Measurements from ENCODE around the gene KCNQ1. TPM values are rescaled to one million over a fixed set of nuclear protein-coding genes. Genes with fewer than 3 reads are reported as not detected.
A peak's percentile ranks its signal among the peaks of the same experiment; 100 is the strongest.

The KCNQ1 gene
- total and polyA plus RNA-seq, 9 of the 15 experiments (the other 6 are each of a cell fraction or from before 2014, with no cell fraction given), result 0.44 TPM; not detected in 8

- Histone ChIP-seq H3K4me1 (replicated peaks in 1 of 2; ENCODE audit: control insufficient read depth in 2 of 2, insufficient read depth in 2 of 2, low read length in 2 of 2) (peaks cover 0 to 15% of the 10 kb centered on the region in 2 experiments; a peak in 1 of 5 replicates), H3K27me3 (ENCODE audit: control insufficient read depth in 2 of 2, insufficient read depth in 2 of 2, low read length in 2 of 2) (peaks cover 13 to 74% of the 10 kb centered on the region in 2 experiments; a peak in 3 of 5 replicates), H3K27ac (ENCODE audit: extremely low read depth, low read depth, low read length) (no peak overlapping the region), H3K4me3 (no peak overlapping the region), H3K9me1 (ENCODE audit: control insufficient read depth, insufficient read depth, low read length) (peaks cover 2% of the 10 kb centered on the region), H3K9ac (ENCODE audit: insufficient read depth in 1 of 2, low read depth in 2 of 2, low read length in 2 of 2) (no peak overlapping the region), H3K79me2 (ENCODE audit: control insufficient read depth, insufficient read depth, low read length) (no peaks in the 10 kb centered on the region), H3K4me2 (ENCODE audit: insufficient read depth, low read length) (no peak overlapping the region), H3K9me3 (replicated peaks; ENCODE audit: control insufficient read depth, insufficient read depth, low read depth, low read length) (no peaks in the 10 kb centered on the region), H3K36me3 (ENCODE audit: control insufficient read depth, insufficient read depth, low read length) (no peaks in the 10 kb centered on the region), H4K20me1 (replicated peaks; ENCODE audit: control insufficient read depth, insufficient read depth, low read length) (no peaks in the 10 kb centered on the region), H2AFZ (ENCODE audit: low read depth, low read length) (no peak overlapping the region)
- BruUV-seq (replicated peaks), result no TSS peak
- TF ChIP-seq PREB (CRISPR knock-in tag; IDR thresholded peaks at IDR 0.05), result no peak
- ATAC-seq, result no peak
- intact Hi-C loops (cut with micrococcal nuclease) (no loop called here), in situ Hi-C loops (cut with MboI) (no loop called here)
- POLR2A ChIA-PET, result no interaction called here
- WGBS (ENCODE audit: insufficient coverage, low coverage, missing lambda C conversion rate), result 6% methylated on average over 7 of the region's 7 CpGs
- CTCF ChIA-PET (ENCODE audit: low intra/inter-chr PET ratio), result no interaction called here
- no peak for FAIRE-seq
- DNase-seq (ENCODE audit: extremely low read depth in 1 of 4, low spot score in 3 of 4), result peak in 1 of 4 experiments; percentile 2
Observed at GRCh38 chr11:2470495-2470894, 25.7 kb downstream of the KCNQ1 start.

- peaks cover 2% of the 10 kb centered on the region for H3K9me1 ChIP-seq (ENCODE audit: control insufficient read depth, insufficient read depth, low read length)
- ATAC-seq, result no peak
- no peaks in the 10 kb centered on the region for H4K20me1 ChIP-seq (replicated peaks; ENCODE audit: control insufficient read depth, insufficient read depth, low read length)
- H2AFZ ChIP-seq (ENCODE audit: low read depth, low read length), result no peak overlapping the region
- no peaks in the 10 kb centered on the region for H3K79me2 ChIP-seq (ENCODE audit: control insufficient read depth, insufficient read depth, low read length)
- POLR2A ChIA-PET, result no interaction called here
- no peak for FAIRE-seq
- H3K9me3 ChIP-seq (replicated peaks; ENCODE audit: control insufficient read depth, insufficient read depth, low read depth, low read length), result no peaks in the 10 kb centered on the region
- H3K4me3 ChIP-seq, result no peak overlapping the region
- peaks cover 0 to 11% of the 10 kb centered on the region in 2 experiments; a peak in 1 of 5 replicates for H3K4me1 ChIP-seq (replicated peaks in 1 of 2; ENCODE audit: control insufficient read depth in 2 of 2, insufficient read depth in 2 of 2, low read length in 2 of 2)
- no peak overlapping the region for H3K27ac ChIP-seq (ENCODE audit: extremely low read depth, low read depth, low read length)
- DNase-seq (ENCODE audit: extremely low read depth in 1 of 4, low spot score in 3 of 4), result no peak
- intact Hi-C loops (cut with micrococcal nuclease) (no loop called here), in situ Hi-C loops (cut with MboI) (no loop called here)
- H3K36me3 ChIP-seq (ENCODE audit: control insufficient read depth, insufficient read depth, low read length), result no peaks in the 10 kb centered on the region
- WGBS (ENCODE audit: insufficient coverage, low coverage, missing lambda C conversion rate), result 2% methylated on average over 16 of the region's 17 CpGs
- no TSS peak for BruUV-seq (replicated peaks)
- H3K9ac ChIP-seq (ENCODE audit: insufficient read depth in 1 of 2, low read depth in 2 of 2, low read length in 2 of 2), result no peak overlapping the region
- CTCF ChIA-PET (ENCODE audit: low intra/inter-chr PET ratio), result no interaction called here
- peaks cover 13 to 68% of the 10 kb centered on the region in 2 experiments; a peak in 3 of 5 replicates for H3K27me3 ChIP-seq (ENCODE audit: control insufficient read depth in 2 of 2, insufficient read depth in 2 of 2, low read length in 2 of 2)
- H3K4me2 ChIP-seq (ENCODE audit: insufficient read depth, low read length), result no peak overlapping the region
- TF ChIP-seq ARID3B (CRISPR knock-in tag; IDR thresholded peaks at IDR 0.05; ENCODE audit: borderline replicate concordance) (no peak), RNF219 (CRISPR knock-in tag; IDR thresholded peaks at IDR 0.05) (no peak), KDM1A (IDR thresholded peaks at IDR 0.05) (peak in 1 of 2 experiments; percentile 85; a peak in 2 of 4 replicates), CREM (IDR thresholded peaks at IDR 0.05; ENCODE audit: low read depth) (no peak), ERF (CRISPR knock-in tag; IDR thresholded peaks at IDR 0.05) (no peak), ZBTB43 (CRISPR knock-in tag; IDR thresholded peaks at IDR 0.05) (peak; percentile 95), SAFB (IDR thresholded peaks at IDR 0.05; ENCODE audit: borderline replicate concordance, low read depth, low read length) (no peak)
Observed at GRCh38 chr11:2471048-2471803, 26.4 kb downstream of the KCNQ1 start.
